Measurements from ENCODE around the gene C5AR1. TPM values are rescaled to one million over a fixed set of nuclear protein-coding genes. Genes with fewer than 3 reads are reported as not detected.

C5AR1 gene
- total and polyA plus RNA-seq, 9 of the 15 experiments (the other 6 are each of a cell fraction or from before 2014, with no cell fraction given): 0.06 to 1.6 (median 0.28) TPM; not detected in 3

- TF ChIP-seq PKNOX1 (IDR thresholded peaks at IDR 0.05): peak; percentile 47; the same call in 1 of the 2 replicates
- TF ChIP-seq ZNF384 (IDR thresholded peaks at IDR 0.05; ENCODE audit: low read depth, low read length): peak; percentile 32; the same call in 1 of the 2 replicates
- TF ChIP-seq NKRF (IDR thresholded peaks at IDR 0.05; ENCODE audit: borderline replicate concordance): 0 out of 2 replicates have a peak, but pooled peaks have one; percentile 14
- no peak for TF ChIP-seq ZNF699 (CRISPR knock-in tag; IDR thresholded peaks at IDR 0.05; ENCODE audit: insufficient replicate concordance)
- TF ChIP-seq E2F5 (CRISPR knock-in tag; IDR thresholded peaks at IDR 0.05): no peak
- TF ChIP-seq FOXK2 (conservative IDR thresholded peaks at IDR 0.05 in 1 of 2, IDR thresholded peaks at IDR 0.05 in 1 of 2; ENCODE audit: low read depth in 2 of 2): peak; percentile 52 to 63; a peak in 2 of 4 replicates
- peak; percentile 72 for TF ChIP-seq EP400 (IDR thresholded peaks at IDR 0.05)
- 0 out of 2 replicates have a peak, but pooled peaks have one; percentile 35 for TF ChIP-seq ATF7 (IDR thresholded peaks at IDR 0.05)
- TF ChIP-seq ELF1 (tag; IDR thresholded peaks at IDR 0.05): 0 out of 2 replicates have a peak, but pooled peaks have one; percentile 46
- 0 out of 2 replicates have a peak, but pooled peaks have one; percentile 6 for TF ChIP-seq ZBTB33 (CRISPR knock-in tag; IDR thresholded peaks at IDR 0.05)
- TF ChIP-seq PRDM10 (IDR thresholded peaks at IDR 0.05; ENCODE audit: partially characterized antibody): no peak
- TF ChIP-seq NR2C2 (CRISPR knock-in tag; IDR thresholded peaks at IDR 0.05): no peak
- 0 out of 2 replicates have a peak, but pooled peaks have one; percentile 17 for TF ChIP-seq NR2C2 (tag; IDR thresholded peaks at IDR 0.05)
- no peak for TF ChIP-seq HMGXB4 (CRISPR knock-in tag; IDR thresholded peaks at IDR 0.05)
Observed at GRCh38 chr19:47305309-47305751, 4.3 kb upstream of the C5AR1 start (continued).

Data from K562 (cell line).